HepG2 (cell line): ENCODE results near the gene TXNDC12. TPM values are rescaled to one million over a fixed set of nuclear protein-coding genes. Genes with fewer than 3 reads are reported as not detected.

ENCODE experiments used
- ATAC-seq: fragments of 200-7000 bp; cut with Tn5 transposase; 3 replicates; pipeline ENCODE4 v1.9.1; 2020; ENCODE audit warnings: mild to moderate bottlenecking, moderate library complexity
- BruUV-seq: library from RNA; stranded (reverse); fragments of 400-500 nt; replicated peaks from 2 replicates; lab custom pipeline; 2021; lab: Mats Ljungman, UMichigan
- CTCF ChIA-PET: fragments of 300-600 bp; formaldehyde crosslinking; extraction: SDS; loops from one replicate; lab custom pipeline; 2021; ENCODE audit warnings: low total read pairs, inconsistent platforms, low intra/inter-chr PET ratio; lab: Yijun Ruan, JAX
- POLR2A ChIA-PET: fragments of 350-600 bp; sonication (Branson Sonifier 250); formaldehyde crosslinking; loops from one replicate; lab custom pipeline; 2020; ENCODE audit warnings: antibody characterized with exemption, inconsistent platforms; lab: Yijun Ruan, JAX
- DNase-seq: peaks from one replicate; pipeline ENCODE4 v3.0.0-alpha.2; 2015; ENCODE audit warnings: low spot score
- FAIRE-seq: peaks from 3 replicates; lab custom pipeline; 2011; peaks lifted over from hg19 to GRCh38; lab: Jason Lieb, UNC
- H2AFZ ChIP-seq: one replicate; pipeline ENCODE4 v1.6.1; 2011; ENCODE audit warnings: low read length, inconsistent platforms
- H3K27ac ChIP-seq: fragments of 300-600 bp; 3 replicates; pipeline ENCODE4 v1.8.0; 2011; ENCODE audit warnings: mixed run types, mild to moderate bottlenecking, mixed read lengths, low read length, inconsistent platforms; ENCODE audit not compliant: insufficient read depth; ENCODE audit errors: extremely low read length
- H3K27me3 ChIP-seq, 2 experiments: fragments of 200-600 bp in 1 of 2; 2 replicates in 1 of 2; 3 replicates in 1 of 2; pipeline versions ENCODE4 v1.6.0 to v1.8.0; 2011; ENCODE audit warnings: low read length in 2 of 2, mild to moderate bottlenecking in 2 of 2, moderate library complexity in 2 of 2, inconsistent platforms in 1 of 2; ENCODE audit not compliant: insufficient read depth in 2 of 2, control insufficient read depth in 1 of 2
- H3K36me3 ChIP-seq, 2 experiments: fragments of 200-600 bp in 1 of 2; replicated peaks in 1 of 2; 2 replicates in 1 of 2; 3 replicates in 1 of 2; pipeline versions ENCODE4 v1.5.1 to v1.8.0; 2011; ENCODE audit warnings: low read length in 2 of 2, inconsistent platforms in 1 of 2; ENCODE audit not compliant: insufficient read depth in 2 of 2, control insufficient read depth in 1 of 2
- H3K4me1 ChIP-seq: 2 replicates; pipeline ENCODE4 v1.5.1; 2012; ENCODE audit warnings: low read length, inconsistent platforms; ENCODE audit not compliant: insufficient read depth
- H3K4me2 ChIP-seq: 2 replicates; pipeline ENCODE4 v1.6.0; 2011; ENCODE audit warnings: low read depth, low read length, inconsistent platforms
- H3K4me3 ChIP-seq, 3 experiments: fragments of 200-600 bp in 1 of 3; sonication (generic), shearing (Covaris generic) in 1 of 3; replicated peaks in 1 of 3; 2 replicates each; pipeline ENCODE4 v1.5.1; 2011 to 2016; ENCODE audit warnings: low read length in 3 of 3, inconsistent platforms in 2 of 3, low read depth in 2 of 3, mild to moderate bottlenecking in 2 of 3, control low read depth in 1 of 3, mixed read lengths in 1 of 3; ENCODE audit not compliant: insufficient read depth in 1 of 3
- H3K79me2 ChIP-seq: one replicate; pipeline ENCODE4 v1.6.1; 2011; ENCODE audit warnings: low read length, inconsistent platforms; ENCODE audit not compliant: insufficient read depth
- H3K9ac ChIP-seq: 2 replicates; pipeline ENCODE4 v1.6.0; 2011; ENCODE audit warnings: mild to moderate bottlenecking, low read depth, low read length, inconsistent platforms; ENCODE audit not compliant: insufficient read depth
- H3K9me3 ChIP-seq: 2 replicates; pipeline ENCODE4 v1.5.1; 2012; ENCODE audit warnings: mild to moderate bottlenecking, low read length
- H4K20me1 ChIP-seq: 2 replicates; pipeline ENCODE4 v1.6.0; 2011; ENCODE audit warnings: inconsistent platforms, mild to moderate bottlenecking, low read length, moderate library complexity; ENCODE audit not compliant: insufficient read depth
- CHD2 ChIP-seq: IDR thresholded peaks from 2 replicates; pipeline ENCODE4 v1.6.1; 2011; ENCODE audit warnings: low read depth, low read length, improper control_type of control experiment
- GTF2F1 ChIP-seq: fragments of 150-350 bp; IDR thresholded peaks from 2 replicates; pipeline ENCODE4 v1.6.1; 2014; ENCODE audit warnings: low read length
- KLF15 ChIP-seq: sonication (generic); formaldehyde crosslinking; IDR thresholded peaks from 2 replicates; pipeline ENCODE4 v1.8.1; 2023; ENCODE audit warnings: borderline replicate concordance, mild to moderate bottlenecking, inconsistent platforms, missing genetic modification reagents, mixed read lengths
- MTA3 ChIP-seq: sonication (generic); formaldehyde crosslinking; IDR thresholded peaks from 2 replicates; pipeline ENCODE4 v1.4.0; 2020; ENCODE audit warnings: missing genetic modification reagents
- ZNF12 ChIP-seq: sonication (generic); formaldehyde crosslinking; IDR thresholded peaks from 2 replicates; pipeline ENCODE4 v1.5.0; 2020; ENCODE audit warnings: missing genetic modification reagents
- ZNF570 ChIP-seq: sonication (generic); formaldehyde crosslinking; IDR thresholded peaks from 2 replicates; pipeline ENCODE4 v1.4.0; 2020; ENCODE audit warnings: mild to moderate bottlenecking, missing genetic modification reagents, borderline replicate concordance
- WGBS: methylation state at CpG from one replicate; pipeline ENCODE4 v1.1.6; 2017; ENCODE audit warnings: low lambda C conversion rate; 5-methylcytosine and 5-hydroxymethylcytosine counted together
- in situ Hi-C: cut with HindIII; loops from 2 replicates; pipeline ENCODE4 v1.10.0; 2017; ENCODE audit warnings: low pct_unique_long_range_greater_than_20kb; ENCODE audit not compliant: extremely low pct_ligation_motif_present
- intact Hi-C: fragments of 100-400 bp; cut with micrococcal nuclease; formaldehyde crosslinking; loops from one replicate; pipeline ENCODE4 v1.10.0; 2022; ENCODE audit not compliant: unreplicated experiment
- polyA plus RNA-seq, 8 experiments: library from polyadenylated mRNA; depleted of rRNA in 3 of 8; stranded (reverse) in 7 of 8; unstranded in 1 of 8; fragments of >200 nt; fragmentation: Illumina TruSeq in 4 of 8; extraction: Trizol in 4 of 8; gene quantifications; 2 replicates each; pipeline versions ENCODE4 v1.2.1 to v1.2.3, GENCODE V29; 2011 to 2016; ENCODE audit warnings: low read depth in 4 of 8, missing spikeins in 1 of 8, mixed read lengths in 1 of 8; ENCODE audit not compliant: insufficient read depth in 1 of 8
- total RNA-seq, 5 experiments: library from RNA; depleted of rRNA; stranded (reverse); fragments of >200 nt; fragmentation: Illumina TruSeq; extraction: Trizol; gene quantifications; 2 replicates each; pipeline ENCODE4 v1.2.3, GENCODE V29; 2016; ENCODE audit warnings: low read depth in 1 of 5
- TF ChIP-seq, protein P1 (sequence below): sonication (generic); formaldehyde crosslinking; IDR thresholded peaks from 2 replicates; pipeline ENCODE4 v1.4.0; 2020; ENCODE audit warnings: missing genetic modification reagents, borderline replicate concordance
- TF ChIP-seq, protein P2 (sequence below): sonication (generic); formaldehyde crosslinking; IDR thresholded peaks from 2 replicates; pipeline ENCODE4 v1.8.1; 2022; ENCODE audit warnings: mild to moderate bottlenecking, missing genetic modification reagents

The TXNDC12 gene
- total and polyA plus RNA-seq, 2 of the 13 experiments (the other 11 are each of a cell fraction or from before 2014, with no cell fraction given), result 65.6 to 67.2 TPM

DNA sequence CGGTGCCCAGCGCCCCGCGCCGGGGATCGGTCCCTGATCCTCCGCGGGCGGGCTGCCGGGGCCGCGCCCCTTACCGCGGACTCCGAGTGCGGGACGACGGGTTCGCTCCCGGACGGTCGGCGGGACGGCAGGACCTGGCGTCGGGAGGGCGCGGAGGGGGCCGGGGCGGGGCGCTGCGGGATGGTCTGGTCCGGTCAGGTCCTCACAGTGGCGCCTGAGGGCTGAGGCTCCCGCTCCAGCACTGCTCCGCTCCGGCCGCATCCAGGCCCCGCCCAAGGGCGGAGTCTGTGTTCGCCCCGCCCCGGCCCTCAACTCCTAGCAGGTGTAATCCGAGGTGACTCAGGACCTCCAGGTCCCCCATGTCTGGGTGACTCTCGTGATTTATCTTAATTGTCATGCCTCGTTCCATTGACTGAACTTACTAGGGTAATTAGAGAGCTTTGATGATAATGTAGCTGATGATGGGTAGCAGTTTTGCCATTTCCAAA lies 64.5 kb downstream of the TXNDC12 start, which contains the start of gene RAB3B (continued):
- TF ChIP-seq GTF2F1 (no peak), ZNF12 (CRISPR knock-in tag) (no peak), ZNF570 (CRISPR knock-in tag) (no peak)

DNA sequence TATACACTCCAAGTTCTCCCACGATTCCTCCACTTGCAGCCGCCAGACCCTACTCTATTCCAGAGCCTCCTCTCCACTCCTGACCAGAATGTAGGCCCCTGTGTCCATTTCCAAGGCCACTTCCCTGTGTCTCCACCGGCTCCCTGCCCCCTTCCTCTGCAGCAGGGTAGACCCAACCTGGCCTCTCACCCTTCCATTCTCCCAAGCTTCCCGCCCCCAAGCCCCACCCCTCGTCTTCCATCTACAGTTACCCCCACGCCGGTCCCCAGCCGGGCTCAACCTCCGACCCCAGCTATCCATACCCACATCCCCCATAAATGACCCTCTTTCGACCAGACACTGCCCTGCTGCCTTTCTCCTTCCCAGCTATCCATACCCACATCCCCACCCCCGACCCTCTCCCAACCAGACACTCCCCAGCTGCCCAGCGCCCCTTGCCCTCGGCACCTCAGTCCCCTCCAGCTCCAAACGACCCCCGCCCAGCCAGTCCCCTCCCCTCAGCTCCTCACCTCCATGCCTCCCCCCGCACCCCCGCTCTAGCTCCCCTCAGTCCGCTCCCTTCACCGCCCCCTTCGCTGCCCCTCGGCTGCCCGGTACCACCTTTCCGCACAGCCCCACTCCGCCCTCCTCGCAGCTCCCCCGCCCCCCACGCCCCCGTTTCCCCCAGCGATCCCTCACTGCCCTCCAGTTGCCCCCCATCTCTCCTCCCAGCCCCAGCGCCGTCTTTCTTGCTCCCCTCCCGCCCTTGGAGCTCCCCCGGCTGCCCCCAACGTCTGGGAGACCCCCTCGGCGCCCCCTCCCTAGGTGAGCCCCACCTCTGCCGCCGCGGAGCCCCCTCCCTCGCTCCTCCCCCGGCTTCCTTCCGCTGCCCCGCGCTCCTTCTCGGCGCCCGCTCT lies 65.2 kb downstream of the TXNDC12 start:
- POLR2A ChIA-PET, result no interaction called here
- no TSS peak for BruUV-seq
- Histone ChIP-seq H4K20me1 (no peaks in the 10 kb centered on the region), H3K4me1 (peaks cover 10% of the 10 kb centered on the region), H3K9me3 (no peaks in the 10 kb centered on the region), H3K4me3 (peak overlapping the region; percentile 50 to 66 (median 58); a peak in 4 of 6 replicates), H3K9ac (no peak overlapping the region), H3K79me2 (no peaks in the 10 kb centered on the region), H3K27ac (no peak overlapping the region), H3K4me2 (peak overlapping the region; percentile 51), H2AFZ (no peak overlapping the region), H3K36me3 (no peaks in the 10 kb centered on the region), H3K27me3 (peaks cover 1 to 35% of the 10 kb centered on the region in 2 experiments; a peak in 2 of 5 replicates)
- no peak for FAIRE-seq
- 19% methylated on average over 47 of the region's 47 CpGs for WGBS
- CTCF ChIA-PET, result interaction anchor here (0.7 kb wide), 1 partner anchor 93 kb away, joined by 3 read pairs; no protein-coding TSS in a partner anchor
- DNase-seq, result no peak
- no peak for ATAC-seq
- intact Hi-C loops (no loop called here), in situ Hi-C loops (no loop called here)
- TF ChIP-seq MTA3 (CRISPR knock-in tag), result no peak
- TF ChIP-seq, protein P1, sequence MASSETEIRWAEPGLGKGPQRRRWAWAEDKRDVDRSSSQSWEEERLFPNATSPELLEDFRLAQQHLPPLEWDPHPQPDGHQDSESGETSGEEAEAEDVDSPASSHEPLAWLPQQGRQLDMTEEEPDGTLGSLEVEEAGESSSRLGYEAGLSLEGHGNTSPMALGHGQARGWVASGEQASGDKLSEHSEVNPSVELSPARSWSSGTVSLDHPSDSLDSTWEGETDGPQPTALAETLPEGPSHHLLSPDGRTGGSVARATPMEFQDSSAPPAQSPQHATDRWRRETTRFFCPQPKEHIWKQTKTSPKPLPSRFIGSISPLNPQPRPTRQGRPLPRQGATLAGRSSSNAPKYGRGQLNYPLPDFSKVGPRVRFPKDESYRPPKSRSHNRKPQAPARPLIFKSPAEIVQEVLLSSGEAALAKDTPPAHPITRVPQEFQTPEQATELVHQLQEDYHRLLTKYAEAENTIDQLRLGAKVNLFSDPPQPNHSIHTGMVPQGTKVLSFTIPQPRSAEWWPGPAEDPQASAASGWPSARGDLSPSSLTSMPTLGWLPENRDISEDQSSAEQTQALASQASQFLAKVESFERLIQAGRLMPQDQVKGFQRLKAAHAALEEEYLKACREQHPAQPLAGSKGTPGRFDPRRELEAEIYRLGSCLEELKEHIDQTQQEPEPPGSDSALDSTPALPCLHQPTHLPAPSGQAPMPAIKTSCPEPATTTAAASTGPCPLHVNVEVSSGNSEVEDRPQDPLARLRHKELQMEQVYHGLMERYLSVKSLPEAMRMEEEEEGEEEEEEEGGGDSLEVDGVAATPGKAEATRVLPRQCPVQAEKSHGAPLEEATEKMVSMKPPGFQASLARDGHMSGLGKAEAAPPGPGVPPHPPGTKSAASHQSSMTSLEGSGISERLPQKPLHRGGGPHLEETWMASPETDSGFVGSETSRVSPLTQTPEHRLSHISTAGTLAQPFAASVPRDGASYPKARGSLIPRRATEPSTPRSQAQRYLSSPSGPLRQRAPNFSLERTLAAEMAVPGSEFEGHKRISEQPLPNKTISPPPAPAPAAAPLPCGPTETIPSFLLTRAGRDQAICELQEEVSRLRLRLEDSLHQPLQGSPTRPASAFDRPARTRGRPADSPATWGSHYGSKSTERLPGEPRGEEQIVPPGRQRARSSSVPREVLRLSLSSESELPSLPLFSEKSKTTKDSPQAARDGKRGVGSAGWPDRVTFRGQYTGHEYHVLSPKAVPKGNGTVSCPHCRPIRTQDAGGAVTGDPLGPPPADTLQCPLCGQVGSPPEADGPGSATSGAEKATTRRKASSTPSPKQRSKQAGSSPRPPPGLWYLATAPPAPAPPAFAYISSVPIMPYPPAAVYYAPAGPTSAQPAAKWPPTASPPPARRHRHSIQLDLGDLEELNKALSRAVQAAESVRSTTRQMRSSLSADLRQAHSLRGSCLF, result no peak
- TF ChIP-seq, protein P2, sequence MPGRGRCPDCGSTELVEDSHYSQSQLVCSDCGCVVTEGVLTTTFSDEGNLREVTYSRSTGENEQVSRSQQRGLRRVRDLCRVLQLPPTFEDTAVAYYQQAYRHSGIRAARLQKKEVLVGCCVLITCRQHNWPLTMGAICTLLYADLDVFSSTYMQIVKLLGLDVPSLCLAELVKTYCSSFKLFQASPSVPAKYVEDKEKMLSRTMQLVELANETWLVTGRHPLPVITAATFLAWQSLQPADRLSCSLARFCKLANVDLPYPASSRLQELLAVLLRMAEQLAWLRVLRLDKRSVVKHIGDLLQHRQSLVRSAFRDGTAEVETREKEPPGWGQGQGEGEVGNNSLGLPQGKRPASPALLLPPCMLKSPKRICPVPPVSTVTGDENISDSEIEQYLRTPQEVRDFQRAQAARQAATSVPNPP (CRISPR knock-in tag), result no peak
- TF ChIP-seq KLF15, result no peak
- no peak for TF ChIP-seq CHD2
